ENCODE data around the gene GALNT2. TPM values are rescaled to one million over a fixed set of nuclear protein-coding genes. Genes with fewer than 3 reads are reported as not detected.

The GALNT2 gene
- total and polyA plus RNA-seq, 10 of the 15 experiments (the other 5 are each of a cell fraction or from before 2014, with no cell fraction given): 0.52 to 27.7 (median 16.3) TPM

GRCh38 chr1:230206207-230206606, 139.2 kb downstream of the GALNT2 start:
- POLR2A ChIA-PET: no interaction called here
- Histone ChIP-seq H3K27me3 (replicated peaks in 1 of 2; ENCODE audit: control insufficient read depth in 2 of 2, insufficient read depth in 2 of 2, low read length in 1 of 2) (no peaks in the 10 kb centered on the region), H3K9me3 (replicated peaks; ENCODE audit: control insufficient read depth, insufficient read depth, low read length) (no peaks in the 10 kb centered on the region), H3K9ac (ENCODE audit: control insufficient read depth, insufficient read depth, low read length) (no peak overlapping the region), H3K4me1 (ENCODE audit: control insufficient read depth, insufficient read depth, low read length) (peaks cover 23% of the 10 kb centered on the region), H2AFZ (ENCODE audit: control insufficient read depth, low read depth, low read length) (no peak overlapping the region), H3K4me2 (ENCODE audit: control insufficient read depth, insufficient read depth) (no peak overlapping the region), H3K4me3 (no peak overlapping the region), H3K79me2 (ENCODE audit: control insufficient read depth, insufficient read depth, low read length) (no peaks in the 10 kb centered on the region; the same call in none of the 2 replicates), H3K27ac (ENCODE audit: control insufficient read depth, insufficient read depth) (no peak overlapping the region), H4K20me1 (ENCODE audit: control insufficient read depth, insufficient read depth) (no peaks in the 10 kb centered on the region), H3K36me3 (ENCODE audit: control insufficient read depth in 2 of 2, insufficient read depth in 2 of 2, low read length in 1 of 2) (peaks cover 3 to 9% of the 10 kb centered on the region in 2 experiments; a peak in 3 of 4 replicates)
- no TSS peak for BruUV-seq (replicated peaks)
- in situ Hi-C loops (cut with MboI) (no loop called here), intact Hi-C loops (cut with micrococcal nuclease; ENCODE audit: unreplicated experiment) (no loop called here)
- CTCF ChIA-PET: interaction anchor here (0.9 to 2.1 kb wide), 3 partner anchors 9 to 29 kb away, joined by 3 to 5 read pairs (median 4); no protein-coding TSS in a partner anchor
- ATAC-seq (no peak), FAIRE-seq (no peak), DNase-seq (ENCODE audit: low read depth, low spot score) (no peak)
- TF ChIP-seq USF2 (IDR thresholded peaks at IDR 0.05; ENCODE audit: borderline replicate concordance, low read depth, low read length) (no peak), EGR1 (IDR thresholded peaks at IDR 0.05; ENCODE audit: borderline replicate concordance in 1 of 2, low read depth in 2 of 2, low read length in 2 of 2) (no peak), HDAC2 (IDR thresholded peaks at IDR 0.05) (no peak), TCF12 (IDR thresholded peaks at IDR 0.05; ENCODE audit: low read depth, low read length) (no peak), RCOR1 (conservative IDR thresholded peaks at IDR 0.05; ENCODE audit: low read depth, low read length) (no peak), CTCF (IDR thresholded peaks at IDR 0.05 in 2 of 3, conservative IDR thresholded peaks at IDR 0.05 in 1 of 3; ENCODE audit: control insufficient read depth in 2 of 3, extremely low read depth in 1 of 3, insufficient read depth in 1 of 3, low read depth in 3 of 3, low read length in 3 of 3) (no peak), ZNF24 (IDR thresholded peaks at IDR 0.05) (no peak), BCLAF1 (IDR thresholded peaks at IDR 0.05) (no peak), TAF1 (IDR thresholded peaks at IDR 0.05; ENCODE audit: borderline replicate concordance, low read depth, low read length) (no peak), NFIC (IDR thresholded peaks at IDR 0.05; ENCODE audit: low read depth, low read length) (no peak)
- 93% methylated on average over 2 of the region's 2 CpGs for WGBS (ENCODE audit: insufficient coverage, insufficient replicate concordance, low lambda C conversion rate, missing lambda C conversion rate)
- SMC1A ChIA-PET (ENCODE audit: uncharacterized antibody, unreplicated experiment): interaction anchor here (1.0 to 1.4 kb wide), 3 partner anchors 9 to 119 kb away, joined by 3 to 4 read pairs (median 4); no protein-coding TSS in a partner anchor
- RAD21 ChIA-PET (ENCODE audit: unreplicated experiment): no interaction called here
